Measurements from ENCODE around the gene RBM26.

GRCh38 chr13:79442706-79443105 lies 36.7 kb upstream of the RBM26 start:
- TF ChIP-seq POLR2A (IDR thresholded peaks at IDR 0.05) (no peak), CTCF (IDR thresholded peaks at IDR 0.05) (no peak), POLR2AphosphoS5 (IDR thresholded peaks at IDR 0.05) (no peak), EP300 (IDR thresholded peaks at IDR 0.05) (no peak)

Data from gastroesophageal sphincter (tissue), 3 donors.